A549 (cell line): ENCODE results near the gene CFLAR. TPM values are rescaled to one million over a fixed set of nuclear protein-coding genes. Genes with fewer than 3 reads are reported as not detected.

Source experiments
- ATAC-seq, 2 experiments: fragments of 200-7000 bp in 1 of 2; fragments of >200 bp in 1 of 2; cut with Nextera tagmentation in 1 of 2; cut with Tn5 transposase in 1 of 2; 3 replicates each; pipeline versions ENCODE4 v1.8.0 to v1.9.1; 2018 to 2020; ENCODE audit warnings: mild to moderate bottlenecking in 1 of 2, moderate library complexity in 1 of 2
- CTCF ChIA-PET: fragments of 300-600 bp; sonication (Branson Sonifier 250); formaldehyde crosslinking; extraction: SDS; loops from one replicate; lab custom pipeline; 2021; ENCODE audit warnings: antibody characterized with exemption, inconsistent platforms; lab: Yijun Ruan, JAX
- POLR2A ChIA-PET: fragments of 350-600 bp; formaldehyde crosslinking; extraction: SDS; loops from one replicate; lab custom pipeline; 2021; ENCODE audit warnings: antibody characterized with exemption, inconsistent platforms; lab: Yijun Ruan, JAX
- DNase-seq, 2 experiments: peaks; one replicate each; pipeline versions ENCODE4 v3.0.0 to v3.0.0-alpha.2; 2011 to 2016; ENCODE audit warnings: low read depth in 1 of 2, low spot score in 1 of 2
- FAIRE-seq: peaks from 2 replicates; lab custom pipeline; 2011; peaks lifted over from hg19 to GRCh38; lab: Jason Lieb, UNC
- H3K27ac ChIP-seq, 2 experiments: fragments of >200 bp; sonication (Bioruptor Twin); formaldehyde crosslinking; 3 replicates each; pipeline ENCODE4 v1.5.1; 2016 to 2017
- H3K4me1 ChIP-seq: fragments of >200 bp; sonication (Bioruptor Twin); formaldehyde crosslinking; 3 replicates; pipeline ENCODE4 v1.6.1; 2016
- H3K4me2 ChIP-seq: fragments of >200 bp; sonication (Bioruptor Twin); formaldehyde crosslinking; 3 replicates; pipeline ENCODE4 v1.6.1; 2016
- H3K4me3 ChIP-seq: fragments of >200 bp; sonication (Bioruptor Twin); formaldehyde crosslinking; 3 replicates; pipeline ENCODE4 v1.5.1; 2016
- H3K9me3 ChIP-seq: fragments of >200 bp; sonication (Bioruptor Twin); formaldehyde crosslinking; 3 replicates; pipeline ENCODE4 v1.6.1; 2016
- BHLHE40 ChIP-seq: IDR thresholded peaks from 2 replicates; pipeline ENCODE4 v1.6.1; 2012; ENCODE audit warnings: low read depth, low read length, inconsistent platforms
- EHMT2 ChIP-seq: fragments of 200-600 bp; sonication (generic); IDR thresholded peaks from 2 replicates; pipeline ENCODE4 v1.6.1; 2016; ENCODE audit warnings: antibody characterized with exemption, low read depth, mild to moderate bottlenecking, moderate library complexity
- ELK1 ChIP-seq: fragments of 150-350 bp; IDR thresholded peaks from 2 replicates; pipeline ENCODE4 v1.6.1; 2014; ENCODE audit warnings: low read depth, mild to moderate bottlenecking, low read length
- HOXB13 ChIP-seq: fragments of 250-450 bp; sonication (Bioruptor Pico); IDR thresholded peaks from 2 replicates; pipeline ENCODE4 v1.5.0; 2020; ENCODE audit warnings: low read depth, mild to moderate bottlenecking, moderate library complexity
- MAFK ChIP-seq: fragments of 450-650 bp; IDR thresholded peaks from 2 replicates; pipeline ENCODE4 v1.6.1; 2014; ENCODE audit not compliant: partially characterized antibody
- MYC ChIP-seq: IDR thresholded peaks from 2 replicates; pipeline ENCODE4 v1.6.1; 2012; ENCODE audit warnings: mild to moderate bottlenecking, inconsistent platforms, low read length, improper control_type of control experiment, borderline replicate concordance
- NPAS2 ChIP-seq: fragments of 250-450 bp; sonication (Bioruptor Pico); IDR thresholded peaks from 2 replicates; pipeline ENCODE4 v1.8.0; 2022; ENCODE audit warnings: mild to moderate bottlenecking, moderate library complexity, borderline replicate concordance
- PBX3 ChIP-seq: IDR thresholded peaks from 2 replicates; pipeline ENCODE4 v1.6.1; 2012
- REST ChIP-seq: fragments of 200-600 bp; sonication (generic); IDR thresholded peaks from 2 replicates; pipeline ENCODE4 v1.6.1; 2016; ENCODE audit warnings: antibody characterized with exemption, mild to moderate bottlenecking, moderate library complexity
- RNF2 ChIP-seq: fragments of 200-600 bp; sonication (generic); IDR thresholded peaks from 2 replicates; pipeline ENCODE4 v1.6.1; 2016; ENCODE audit warnings: low read depth, mild to moderate bottlenecking, antibody characterized with exemption, moderate library complexity, borderline replicate concordance
- SMC3 ChIP-seq: fragments of >200 bp; sonication (Bioruptor Twin); formaldehyde crosslinking; IDR thresholded peaks from 3 replicates; pipeline ENCODE4 v1.6.1; 2018; ENCODE audit warnings: inconsistent platforms
- ZSCAN20 ChIP-seq: fragments of 250-450 bp; sonication (Bioruptor Pico); IDR thresholded peaks from 2 replicates; pipeline ENCODE4 v1.8.0; 2022; ENCODE audit warnings: mild to moderate bottlenecking, moderate library complexity
- WGBS: methylation state at CpG from one replicate; pipeline ENCODE4 v1.1.6; 2017; ENCODE audit errors: missing lambda C conversion rate; 5-methylcytosine and 5-hydroxymethylcytosine counted together
- polyA plus RNA-seq, 4 experiments: library from polyadenylated mRNA; depleted of rRNA in 3 of 4; stranded (reverse); fragments of >200 nt; fragmentation: RNase III in 1 of 4; extraction: RNeasy Plus Mini Kit Qiagen cat#74134 plus additional on column Dnase treatment in 1 of 4; gene quantifications; 2 replicates in 3 of 4; 3 replicates in 1 of 4; pipeline ENCODE4 v1.2.3, GENCODE V29; 2011 to 2017

CFLAR gene
- polyA plus RNA-seq, 2 of the 4 experiments (the other 2 are of a cell fraction) = 56.5 to 89.4 TPM

GRCh38 chr2:201074996-201075395, 41.0 kb upstream of the CFLAR start:
- POLR2A ChIA-PET = interaction anchor here (0.7 kb wide), 1 partner anchor 15 kb away, joined by 6 read pairs; no protein-coding TSS in a partner anchor

GRCh38 chr2:201084863-201085262, 31.1 kb upstream of the CFLAR start:
- H3K4me2 ChIP-seq = no peak overlapping the region
- FAIRE-seq = no peak
- H3K27ac ChIP-seq = no peak overlapping the region
- ATAC-seq = no peak
- WGBS = 89% methylated on average over 2 of the region's 2 CpGs
- no peak for DNase-seq
- TF ChIP-seq ELK1 (no peak), EHMT2 (no peak), RNF2 (no peak), PBX3 (no peak), NPAS2 (no peak), HOXB13 (CRISPR knock-in tag) (no peak), MYC (no peak), REST (no peak), MAFK (no peak), SMC3 (no peak)
- TF ChIP-seq, all 56 proteins: peak for 0
- Histone ChIP-seq H3K4me1 (no peaks in the 10 kb centered on the region), H3K9me3 (no peaks in the 10 kb centered on the region), H3K4me3 (no peak overlapping the region)
- ChIA-PET POLR2A (no interaction called here), CTCF (interaction anchor here (0.8 kb wide), 1 partner anchor 17 kb away, joined by 5 read pairs; no protein-coding TSS in a partner anchor)

More at GRCh38 chr2:201074996-201075395, 41.0 kb upstream of the CFLAR start:
- CTCF ChIA-PET = interaction anchor here (1.1 kb wide), 2 partner anchors 102 to 108 kb away, joined by 3 to 4 read pairs; partner anchors contain the start of gene CASP10
- H3K4me3 ChIP-seq = no peak overlapping the region
- DNase-seq = no peak
- no peak overlapping the region for H3K4me2 ChIP-seq
- FAIRE-seq = no peak
- no peak overlapping the region for H3K27ac ChIP-seq
- WGBS = 88% methylated on average over 7 of the region's 7 CpGs
- TF ChIP-seq BHLHE40 = no peak
- TF ChIP-seq REST = no peak
- no peaks in the 10 kb centered on the region for H3K9me3 ChIP-seq
- ATAC-seq = no peak
- peaks cover 14% of the 10 kb centered on the region; the same call in 2 of the 3 replicates for H3K4me1 ChIP-seq

GRCh38 chr2:201090574-201090973, 25.4 kb upstream of the CFLAR start:
- Histone ChIP-seq H3K4me1 (no peaks in the 10 kb centered on the region), H3K4me2 (no peak overlapping the region), H3K27ac (no peak overlapping the region), H3K9me3 (no peaks in the 10 kb centered on the region), H3K4me3 (no peak overlapping the region)
- POLR2A ChIA-PET = no interaction called here
- CTCF ChIA-PET = interaction anchor here (0.6 to 1.9 kb wide), 5 partner anchors 11 to 581 kb away, joined by 3 to 5 read pairs (median 3); partner anchors contain the start of gene KCTD18
- no peak for DNase-seq
- FAIRE-seq = no peak
- WGBS = 89% methylated on average over 4 of the region's 4 CpGs
- TF ChIP-seq MAFK (peak; percentile 39), ZSCAN20 (CRISPR knock-in tag) (no peak)
- ATAC-seq = no peak
